Hematopoietic multipotent progenitor cell treated with erythropoietin and hydrocortisone succinate and interleukin-3 and kit ligand, for 4 days (in vitro differentiated cells): ENCODE data around the gene C11orf54.

Source experiments
- DNase-seq: peaks from one replicate; pipeline ENCODE4 v3.0.0-alpha.2; 2015

C11orf54 gene

DNA sequence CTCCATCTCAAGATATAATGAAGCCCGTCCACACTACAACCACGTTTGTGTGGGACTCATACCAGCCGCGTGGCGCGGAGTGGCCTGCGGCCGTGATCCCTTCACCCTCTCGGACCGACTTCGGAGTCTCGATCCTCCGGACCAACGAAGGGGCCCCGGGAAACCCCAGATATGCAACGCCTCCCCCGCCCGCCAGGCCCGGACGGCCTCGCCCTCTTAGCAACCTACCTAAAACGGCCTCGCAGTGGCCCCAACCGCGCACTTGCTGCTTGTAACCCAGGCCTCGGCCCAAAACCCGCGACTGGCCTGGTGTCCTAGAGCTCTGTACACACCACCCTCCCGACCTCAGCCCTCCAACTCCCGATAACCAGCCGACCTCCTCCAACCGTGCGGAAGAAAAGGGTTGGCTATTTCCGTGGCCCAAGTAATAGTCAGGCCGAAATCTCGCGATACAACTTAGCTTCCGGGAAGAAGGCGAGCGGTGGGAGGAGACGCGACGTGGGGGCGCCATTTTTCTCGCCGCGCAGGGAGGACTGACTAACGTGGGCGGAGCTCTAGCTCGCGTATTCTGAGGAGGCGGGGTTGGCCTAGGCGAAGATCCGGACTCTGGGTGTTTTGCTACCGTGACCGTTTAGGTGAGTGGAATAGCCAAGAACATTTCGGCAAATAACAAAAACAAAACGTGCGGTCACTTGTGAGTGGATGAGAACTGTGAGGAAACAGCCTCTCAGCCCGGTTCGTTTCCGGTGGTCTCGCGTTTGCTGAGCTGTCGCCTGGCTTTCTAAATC, at the start of gene C11orf54, which contains the start of gene TAF1D:
Gene C11orf54 (plus strand): TSS at position 579 of the 788 bp plus-strand sequence. CDS start 5,722 bp downstream, outside the sequence.
Gene TAF1D (minus strand): TSS at position 402 of the 788 bp plus-strand sequence. CDS start 2,191 bp downstream, outside the sequence.
- DNase-seq = peak; percentile 99

DNA sequence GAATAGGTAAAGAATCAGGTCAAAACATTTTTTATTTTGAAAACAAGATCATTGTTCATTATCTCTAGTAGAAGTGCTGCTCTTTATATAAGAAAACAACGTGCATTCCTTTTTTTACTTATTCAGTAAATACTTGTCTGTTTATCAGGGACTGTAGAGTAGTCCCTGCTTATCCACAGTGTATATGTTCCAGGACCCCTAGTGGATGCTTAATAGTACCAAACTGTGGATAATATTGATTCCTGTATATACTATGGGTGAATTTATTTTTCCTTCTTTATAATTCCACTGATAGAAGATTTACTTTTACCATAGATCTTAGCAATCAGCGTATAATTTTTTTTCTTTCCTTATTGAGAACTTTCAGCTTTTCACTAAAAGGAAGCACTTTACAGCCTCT, 47.4 kb upstream of the C11orf54 start:
- peak; percentile 27 for DNase-seq

DNA sequence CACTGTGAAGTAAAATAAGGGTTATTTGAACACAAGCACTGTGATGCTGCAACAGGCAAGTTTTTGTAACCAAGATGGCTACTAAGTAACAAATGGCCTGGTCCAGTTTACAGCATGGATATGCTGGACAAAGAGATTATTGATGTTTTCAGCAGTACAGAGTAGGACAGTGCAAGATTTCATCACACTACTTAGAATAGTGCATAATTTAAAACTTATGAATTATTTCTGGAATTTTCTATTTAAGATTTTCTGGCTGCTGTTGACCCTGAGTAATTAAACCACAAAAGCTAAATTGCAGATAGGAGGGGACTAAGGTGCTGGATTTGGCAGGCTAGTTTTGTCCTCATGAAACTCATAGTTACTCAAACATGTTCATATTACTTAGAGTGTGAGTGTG, 46.9 kb upstream of the C11orf54 start:
- DNase-seq = no peak

DNA sequence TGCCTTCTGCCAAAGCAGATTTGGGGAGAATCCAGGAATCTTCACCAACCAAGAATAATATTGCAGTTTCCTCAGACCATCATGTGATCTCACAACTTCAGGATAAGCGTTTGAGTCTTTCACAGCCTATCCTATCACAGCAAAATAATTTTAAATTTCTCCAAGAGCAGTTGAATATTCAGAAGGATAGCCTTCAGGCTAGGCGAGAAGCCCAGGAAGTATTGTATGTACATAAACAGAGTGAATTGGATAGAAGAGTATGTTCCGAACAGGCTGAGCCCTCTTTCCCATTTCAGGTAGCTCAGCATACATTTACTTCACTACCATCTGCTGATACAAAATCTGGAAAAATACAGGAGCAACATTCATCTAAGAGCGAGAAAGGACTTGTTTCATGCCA, 43.9 kb upstream of the C11orf54 start:
- no peak for DNase-seq

DNA sequence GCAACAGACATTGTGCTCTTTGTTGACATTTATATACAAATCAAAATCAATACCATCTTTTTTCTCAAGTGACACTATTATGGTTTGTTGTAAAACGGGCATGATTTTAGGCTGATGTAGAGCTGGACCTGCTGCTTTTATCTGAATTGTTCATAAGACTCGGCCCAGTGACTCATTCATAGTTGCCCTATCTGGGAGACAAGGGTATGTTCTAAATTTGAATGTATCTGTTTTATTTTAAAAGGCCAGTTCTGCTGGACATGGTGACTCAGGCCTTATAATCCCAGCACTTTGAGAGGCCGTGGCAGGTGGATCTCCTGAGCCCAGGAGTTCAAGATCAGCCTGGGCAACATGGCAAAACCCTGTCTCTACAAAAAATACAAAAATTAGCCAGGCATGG, 40.6 kb upstream of the C11orf54 start:
- DNase-seq = no peak

DNA sequence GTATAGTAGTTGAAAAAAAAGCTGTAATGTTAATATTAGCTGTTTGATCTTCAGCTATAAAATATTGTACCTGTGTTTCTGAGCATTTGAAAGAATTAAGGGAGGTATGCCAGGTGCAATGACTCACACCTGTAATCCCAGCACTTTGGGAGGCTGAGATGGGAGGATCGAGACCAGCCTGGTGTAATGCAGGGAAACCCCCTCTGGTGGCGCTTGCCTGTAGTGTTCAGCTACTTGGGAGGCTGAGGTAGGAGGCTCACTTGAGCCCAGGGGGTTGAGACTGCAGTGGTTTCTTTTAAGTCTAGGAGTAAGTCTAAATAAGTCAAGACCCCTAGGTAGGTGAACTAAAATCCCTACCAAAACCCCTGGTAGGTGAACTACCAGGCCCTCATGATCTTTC, 37.2 kb upstream of the C11orf54 start:
- DNase-seq = peak; percentile 17

DNA sequence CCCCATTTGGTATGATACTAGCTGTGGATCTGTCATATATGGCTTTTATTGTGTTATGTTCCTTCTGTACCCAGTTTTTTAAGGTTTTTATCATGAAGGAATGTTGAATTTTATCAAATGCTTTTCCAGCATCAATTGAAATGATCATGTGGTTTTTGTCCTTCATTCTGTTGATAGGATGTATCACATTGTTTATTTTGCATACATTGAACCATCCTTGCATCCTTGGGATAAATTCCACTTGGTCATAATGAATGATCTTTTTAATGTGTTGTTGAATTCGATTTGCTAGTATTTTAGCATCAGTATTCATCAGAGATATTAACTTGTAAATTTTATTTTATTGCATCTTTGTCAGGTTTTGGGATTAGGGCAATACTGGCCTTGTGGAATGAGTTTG, 31.2 kb upstream of the C11orf54 start:
- no peak for DNase-seq

DNA sequence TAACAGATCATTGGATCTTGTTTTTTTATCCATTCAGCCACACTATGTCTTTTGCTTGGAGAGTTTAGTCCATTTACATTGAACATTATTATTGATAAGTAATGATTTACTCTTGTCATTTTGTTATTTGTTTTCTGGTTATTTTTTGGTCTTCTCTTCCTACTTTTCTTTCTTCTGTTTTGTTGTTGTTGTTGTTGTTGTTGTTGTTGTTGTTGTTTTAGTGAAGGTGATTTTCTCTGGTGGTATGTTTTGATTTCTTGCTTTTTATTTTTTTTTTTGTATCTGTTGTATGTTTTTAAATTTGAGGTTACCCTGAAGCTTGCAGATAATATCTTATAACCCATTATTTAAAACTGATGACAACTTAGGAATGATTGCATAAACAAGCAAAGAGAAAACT, 28.8 kb upstream of the C11orf54 start:
- no peak for DNase-seq

DNA sequence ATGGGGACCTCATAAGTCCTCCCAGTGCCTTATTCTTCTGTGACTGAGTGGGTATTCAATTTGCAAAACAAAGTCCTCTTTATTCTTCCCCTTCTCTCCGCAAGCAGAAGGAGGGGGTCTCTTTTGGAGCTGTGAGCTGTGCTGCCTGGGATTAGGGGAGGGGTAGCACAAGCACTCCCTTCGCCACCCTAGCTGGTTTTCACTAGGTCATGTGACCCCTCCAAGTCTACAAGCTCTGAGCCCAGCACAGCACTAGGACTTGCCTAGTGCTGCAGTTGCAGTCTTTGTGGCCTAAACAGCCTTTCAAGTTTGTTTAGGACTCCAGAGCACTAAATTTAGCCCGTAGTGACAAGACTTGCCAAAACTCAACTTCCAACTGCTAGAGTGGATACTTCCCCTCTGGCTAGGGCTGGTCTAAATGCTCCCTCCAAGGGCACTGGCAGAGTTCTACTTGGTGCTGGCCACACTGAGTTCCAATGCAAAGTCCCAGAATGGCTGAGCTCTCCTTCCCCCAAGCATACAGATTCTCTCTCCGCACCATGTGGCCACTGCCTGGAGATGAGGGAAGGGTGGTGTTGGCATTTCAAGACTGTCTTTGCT, 25.6 kb upstream of the C11orf54 start:
- no peak for DNase-seq

DNA sequence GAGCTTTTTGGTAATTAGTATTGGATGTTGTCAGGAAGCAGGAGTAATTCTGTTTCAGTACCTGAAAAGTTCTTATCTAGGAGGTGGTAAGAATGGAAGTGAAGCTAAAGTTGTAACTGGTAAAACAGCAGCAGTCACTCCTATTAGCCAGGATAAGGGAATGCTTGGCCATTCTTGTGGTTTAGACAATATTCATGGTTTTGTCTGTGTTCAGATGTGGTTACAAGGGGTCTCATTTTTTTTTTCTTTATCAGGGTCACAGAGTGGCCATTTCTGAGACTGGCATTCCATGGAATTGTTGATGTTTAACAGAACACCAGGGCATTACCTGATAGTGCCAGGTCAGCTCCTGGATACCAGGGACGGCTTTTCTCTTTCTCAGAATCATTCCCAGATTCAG, 24.0 kb upstream of the C11orf54 start:
- no peak for DNase-seq

DNA sequence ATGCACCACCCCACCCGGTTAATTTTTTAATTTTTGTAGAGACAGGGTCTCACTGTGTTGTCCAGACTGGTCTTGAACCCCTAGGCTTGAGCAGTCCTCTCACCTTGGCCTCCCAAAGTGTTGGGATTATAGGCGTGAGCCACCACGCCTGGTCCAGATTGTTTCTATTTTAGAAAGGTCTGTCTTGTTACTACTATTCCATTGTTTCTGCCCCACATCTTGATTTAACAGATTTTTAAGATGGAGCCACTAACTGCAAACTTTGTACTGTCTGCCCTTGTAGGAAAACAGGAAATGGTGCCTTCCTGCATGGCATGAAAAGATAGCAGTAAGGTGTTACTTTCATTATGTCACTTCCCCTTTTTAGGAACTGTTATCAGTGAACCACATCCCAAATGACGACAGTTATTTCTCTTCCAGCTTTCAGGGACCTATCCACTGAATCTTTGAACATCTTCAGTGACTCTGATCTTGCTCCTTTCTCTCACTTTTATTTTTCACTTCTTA, 23.4 kb upstream of the C11orf54 start:
- peak; percentile 95 for DNase-seq

DNA sequence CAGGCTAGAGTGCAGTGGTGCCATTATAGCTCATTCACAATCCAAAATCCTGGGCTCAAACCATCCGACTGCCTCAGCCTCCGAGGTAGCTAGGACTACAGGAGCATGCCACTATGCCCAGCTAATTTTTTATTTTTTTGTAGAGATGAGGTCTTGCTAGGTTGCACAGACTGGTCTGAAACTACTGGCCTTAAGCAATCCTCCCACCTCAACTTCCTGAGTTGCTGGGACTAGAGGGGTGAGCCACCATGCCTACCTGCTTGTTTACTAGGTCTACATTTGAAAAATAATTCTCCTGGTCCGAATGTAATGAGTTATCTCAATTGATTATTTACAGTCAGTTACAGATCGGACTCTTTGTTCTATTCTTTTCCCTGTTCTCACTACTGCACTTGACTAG, 22.2 kb upstream of the C11orf54 start:
- no peak for DNase-seq

DNA sequence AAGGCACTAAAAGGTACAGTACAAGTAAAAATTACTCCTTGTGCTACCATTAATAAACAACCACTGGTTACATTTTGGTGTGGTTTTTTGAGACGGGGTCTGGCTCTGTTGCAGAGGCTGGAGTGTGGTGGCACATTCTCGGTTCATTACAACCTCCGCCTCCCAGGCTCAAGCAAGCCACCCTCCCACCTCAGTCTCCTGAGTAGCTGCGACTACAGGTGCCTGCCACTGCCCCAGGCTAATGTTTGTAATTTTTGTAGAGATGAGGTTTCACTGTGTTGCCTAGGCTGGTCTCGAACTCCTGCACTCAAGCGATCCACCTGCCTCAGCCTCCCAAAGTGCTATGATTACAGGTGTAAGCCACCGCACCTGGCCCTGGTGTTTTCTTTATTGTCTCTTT, 20.9 kb upstream of the C11orf54 start:
- no peak for DNase-seq

DNA sequence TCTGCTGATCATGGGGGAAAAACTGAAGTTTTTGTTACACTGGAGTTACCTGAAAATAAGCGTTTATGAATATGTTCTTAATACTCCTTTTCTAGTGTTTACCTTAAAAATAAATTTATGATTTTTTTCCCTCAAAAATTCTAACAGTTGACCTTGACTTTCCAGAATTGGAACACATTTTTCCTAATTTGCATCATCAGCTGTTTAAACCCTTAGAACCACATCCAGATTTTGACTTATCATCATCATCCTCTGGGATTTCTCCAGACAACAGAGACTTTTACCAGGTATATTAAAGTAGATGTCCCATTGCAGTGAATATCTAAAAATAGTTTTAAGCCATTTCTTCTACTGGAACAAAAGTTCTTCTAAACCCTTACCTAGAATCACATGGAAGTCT, 17.4 kb upstream of the C11orf54 start:
- no peak for DNase-seq

DNA sequence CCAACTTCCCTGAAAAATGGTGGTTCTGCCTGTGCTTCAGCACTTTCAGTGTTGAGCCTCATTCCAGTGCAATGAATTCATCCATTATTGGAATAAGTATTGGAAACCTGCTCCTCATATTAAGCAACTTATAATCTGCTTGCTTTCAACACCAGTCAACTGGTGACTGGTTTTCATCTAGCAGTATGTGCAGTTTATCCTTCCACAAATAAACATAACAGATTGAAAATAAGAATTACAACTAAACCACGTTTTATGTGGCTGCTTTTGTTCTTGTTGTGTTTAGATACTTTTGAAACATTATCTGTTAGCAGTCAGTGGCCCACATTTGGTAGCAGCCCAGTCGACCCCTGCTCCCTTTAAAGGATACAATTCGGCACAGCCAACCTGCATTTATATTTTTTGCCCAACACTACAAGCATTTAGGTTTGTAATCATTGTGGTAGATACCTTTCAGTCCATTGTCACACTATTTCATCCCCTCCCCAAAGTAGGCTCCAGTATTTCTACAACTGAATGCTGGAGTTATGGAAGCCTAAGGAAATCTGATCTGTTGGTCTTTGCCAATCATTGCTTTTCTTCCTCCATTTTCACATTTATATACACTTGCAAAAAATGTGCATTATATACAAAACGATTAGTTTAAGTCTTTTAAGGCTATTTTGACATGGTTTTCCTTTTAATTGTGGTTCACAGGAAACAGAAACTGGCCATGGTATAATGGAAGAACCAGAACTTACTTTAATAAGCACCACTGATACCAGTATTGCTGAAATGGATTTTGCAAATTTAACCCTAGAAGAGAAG, 13.3 kb upstream of the C11orf54 start:
- DNase-seq = no peak

DNA sequence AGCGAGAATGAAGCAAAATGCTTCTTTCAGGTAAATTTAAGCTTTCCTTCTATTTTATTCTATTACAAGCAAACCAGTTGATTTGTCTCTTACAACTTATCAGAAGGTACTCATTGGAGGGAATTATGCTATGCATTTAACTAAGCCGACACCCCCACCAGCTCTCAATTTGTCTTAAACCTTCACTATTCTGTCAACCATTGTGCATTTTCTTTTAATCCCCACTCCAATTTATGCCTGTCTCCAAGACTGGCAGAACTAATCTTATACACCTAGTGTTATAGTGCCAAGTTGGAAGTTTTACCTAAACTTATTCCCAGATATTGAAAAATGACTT, 12.7 kb upstream of the C11orf54 start:
- no peak for DNase-seq

DNA sequence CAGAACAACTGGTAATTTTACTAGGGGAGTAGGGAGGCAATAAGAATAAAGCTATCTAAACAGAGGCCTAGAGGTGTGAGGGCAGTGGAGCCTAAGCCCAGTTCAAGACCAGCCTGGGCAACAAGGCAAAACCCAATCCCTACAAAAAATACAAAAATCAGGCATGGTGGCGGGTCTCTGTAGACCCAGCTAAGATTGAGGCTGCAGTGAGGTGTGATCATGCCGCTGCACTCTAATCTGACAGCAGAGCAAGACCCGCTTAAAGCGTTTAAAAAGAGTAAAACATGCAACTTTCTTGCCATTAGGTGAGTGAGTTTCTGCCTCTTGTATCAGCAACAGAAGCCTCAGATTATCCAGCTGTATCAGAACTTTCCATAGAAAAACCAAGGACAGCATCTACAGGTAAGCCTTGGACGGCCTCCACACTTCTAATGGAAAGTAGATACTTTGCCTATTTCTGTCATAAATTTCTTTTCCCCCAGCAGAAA, 12.3 kb upstream of the C11orf54 start:
- DNase-seq = no peak

DNA sequence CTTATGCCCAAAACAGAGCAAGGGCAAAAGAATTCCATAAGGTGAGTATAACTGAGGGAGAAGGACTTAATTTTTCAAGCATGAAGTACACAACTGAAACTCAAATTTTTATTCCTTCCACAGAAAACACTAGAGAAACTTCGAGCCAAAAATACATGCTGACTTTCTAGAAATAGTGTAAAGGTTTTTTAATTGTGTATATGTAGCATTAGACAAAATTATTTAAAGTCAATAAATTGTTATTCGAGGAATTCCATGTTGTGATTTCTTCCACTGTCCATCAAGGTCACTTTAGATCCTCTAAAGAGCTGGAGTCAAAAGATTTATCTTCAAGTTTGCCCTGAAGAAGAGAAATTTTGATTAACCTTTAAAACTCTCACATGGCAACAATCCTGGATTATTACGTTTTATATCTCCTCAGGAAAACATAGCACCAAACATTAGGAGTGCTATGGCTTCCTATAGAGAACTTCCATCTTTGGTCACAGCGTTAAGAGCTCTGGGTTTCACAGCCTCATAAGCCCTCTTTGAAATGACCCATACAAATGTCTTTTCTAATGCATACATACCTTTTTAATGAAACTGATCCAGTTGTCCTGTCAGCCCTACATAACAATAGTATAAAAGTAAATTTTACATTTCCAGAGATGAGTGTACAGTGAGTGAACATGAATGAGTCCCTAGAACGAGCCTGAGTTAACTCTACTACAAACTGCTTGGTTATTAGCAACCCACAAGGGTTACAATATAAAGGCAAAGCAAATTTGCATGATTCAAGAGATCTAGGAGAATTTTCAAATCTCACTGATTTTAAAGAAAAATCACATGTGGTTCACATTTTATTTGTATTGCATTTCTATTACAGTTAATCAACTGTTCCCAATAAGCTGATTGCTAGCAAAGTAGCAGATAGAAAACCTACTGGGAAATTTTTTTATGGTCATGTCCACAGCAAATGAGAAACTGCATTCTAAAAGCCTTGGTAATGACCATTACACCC, 11.1 kb upstream of the C11orf54 start:
- DNase-seq = no peak

DNA sequence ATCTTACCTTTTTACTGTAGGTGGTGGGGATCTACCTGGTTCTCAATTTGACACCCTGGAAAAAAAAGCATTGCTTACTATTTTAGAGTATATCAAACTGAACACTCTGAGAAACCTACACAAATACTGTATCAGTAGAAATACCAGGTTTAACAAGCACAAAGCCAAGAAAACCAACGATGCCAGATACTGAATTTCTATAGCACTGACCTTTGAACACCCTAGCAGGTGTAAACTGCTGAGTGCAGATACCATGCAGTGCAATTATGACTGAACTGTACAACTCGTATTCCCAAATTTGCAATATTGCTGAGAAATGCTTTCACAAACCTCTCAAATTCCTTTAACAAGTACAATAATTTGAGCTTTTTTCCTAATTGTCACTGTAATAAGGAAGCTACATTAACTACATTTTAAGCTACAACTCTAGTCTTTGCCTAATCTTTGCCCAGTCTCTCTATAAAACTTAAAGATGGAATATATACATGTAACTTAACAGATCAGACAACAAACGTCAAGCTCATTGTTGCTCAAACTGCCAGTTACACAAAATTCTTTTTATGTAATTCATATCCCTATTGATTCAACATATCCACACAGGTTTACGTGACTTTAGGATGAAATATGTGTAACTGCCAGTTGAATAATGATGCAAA, 9.1 kb upstream of the C11orf54 start:
- no peak for DNase-seq

DNA sequence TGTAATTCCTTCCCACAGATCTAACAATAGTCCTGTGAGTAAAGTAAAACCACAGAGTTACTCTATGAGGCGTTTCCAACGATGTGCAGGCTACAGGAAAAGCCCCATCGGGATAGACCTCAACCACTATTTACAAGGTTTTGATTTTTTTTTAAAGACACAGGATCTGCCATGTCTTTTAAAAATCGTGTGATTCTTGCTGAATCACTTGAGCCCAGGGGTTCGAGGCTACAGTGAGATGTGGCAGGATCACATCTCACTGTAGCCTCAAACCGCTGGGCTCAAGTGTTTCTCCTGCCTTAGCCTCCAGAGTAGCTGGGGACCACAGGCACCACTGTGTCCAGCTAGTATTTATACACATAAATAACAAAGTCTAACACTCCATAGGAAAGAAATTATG, 8.0 kb upstream of the C11orf54 start:
- DNase-seq = no peak

DNA sequence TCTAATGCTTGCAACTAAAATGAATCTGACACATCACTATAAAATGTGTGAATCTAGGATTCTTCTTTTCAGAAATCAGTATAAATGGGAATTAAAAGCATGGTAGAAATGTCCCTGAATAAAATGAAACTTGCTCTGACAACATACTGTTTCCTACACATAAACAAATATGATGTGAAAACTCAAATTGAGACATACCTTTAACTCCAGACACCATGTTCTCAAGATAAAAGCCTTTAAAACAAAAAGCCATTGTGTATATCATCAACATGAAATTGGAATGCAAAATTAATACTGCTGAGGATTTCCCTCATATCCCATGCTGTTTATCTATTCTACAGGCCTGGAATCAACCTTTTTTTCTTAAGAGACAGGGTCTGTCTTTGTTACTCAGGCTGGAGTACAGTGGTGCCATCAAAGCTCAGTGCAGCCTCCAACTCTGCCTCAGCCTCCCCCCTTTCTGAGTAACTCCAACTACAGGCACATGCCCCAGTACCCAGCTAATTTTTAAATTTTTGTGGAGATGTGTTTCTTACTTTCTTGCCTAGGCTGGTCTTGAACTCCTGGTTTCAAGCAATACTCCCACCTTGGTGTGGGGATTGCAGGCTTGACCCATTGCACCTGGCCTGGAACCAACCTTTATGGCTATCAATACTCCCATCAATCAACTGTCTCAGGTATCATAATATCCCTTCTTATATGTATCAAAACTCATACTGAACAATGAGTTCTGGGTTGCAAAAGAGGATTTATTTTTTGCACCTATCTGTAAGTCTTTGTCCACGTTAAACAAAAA, 6.8 kb upstream of the C11orf54 start:
- DNase-seq = no peak
